NT2/D1 (cell line): ENCODE results near the gene ZNF771.

ENCODE experiments used
- YY1 ChIP-seq: IDR thresholded peaks from 2 replicates; pipeline ENCODE4 v1.6.1; 2011; ENCODE audit not compliant: insufficient read length, insufficient read depth
- ZNF274 ChIP-seq: IDR thresholded peaks from 2 replicates; pipeline ENCODE4 v1.6.1; 2011; ENCODE audit warnings: mild to moderate bottlenecking, low read depth, low read length

- TF ChIP-seq ZNF274, result no peak
- TF ChIP-seq YY1, result no peak
Observed at GRCh38 chr16:30413112-30413806, 5.9 kb downstream of the ZNF771 start.
